GM12874 (cell line): ENCODE data around the gene DPP7.

Experiments
- TF ChIP-seq, protein P1 (sequence below): IDR thresholded peaks from 2 replicates; pipeline ENCODE4 v1.5.1; 2011; ENCODE audit warnings: low read depth, mild to moderate bottlenecking, control low read depth, low read length, moderate library complexity; ENCODE audit not compliant: insufficient read depth

DPP7 gene

DNA sequence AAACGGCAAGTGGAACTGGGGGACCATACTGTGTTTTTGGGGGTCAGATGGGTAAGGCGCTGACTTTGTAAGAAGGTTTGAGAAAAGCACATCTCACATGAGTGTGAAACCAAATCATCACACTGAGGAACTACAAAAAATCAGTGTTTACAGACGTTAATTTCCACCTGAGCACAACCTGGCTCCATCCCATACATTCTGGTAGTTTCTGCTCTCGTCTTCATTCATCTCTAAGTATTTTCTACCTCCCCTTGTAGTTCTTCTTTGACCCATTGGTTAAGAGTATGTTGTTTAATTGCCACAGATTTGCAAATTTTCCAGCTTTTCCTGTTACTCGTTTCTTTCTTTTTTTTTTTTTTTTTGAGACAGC lies 8.9 kb upstream of the DPP7 start:
- TF ChIP-seq, protein P1, sequence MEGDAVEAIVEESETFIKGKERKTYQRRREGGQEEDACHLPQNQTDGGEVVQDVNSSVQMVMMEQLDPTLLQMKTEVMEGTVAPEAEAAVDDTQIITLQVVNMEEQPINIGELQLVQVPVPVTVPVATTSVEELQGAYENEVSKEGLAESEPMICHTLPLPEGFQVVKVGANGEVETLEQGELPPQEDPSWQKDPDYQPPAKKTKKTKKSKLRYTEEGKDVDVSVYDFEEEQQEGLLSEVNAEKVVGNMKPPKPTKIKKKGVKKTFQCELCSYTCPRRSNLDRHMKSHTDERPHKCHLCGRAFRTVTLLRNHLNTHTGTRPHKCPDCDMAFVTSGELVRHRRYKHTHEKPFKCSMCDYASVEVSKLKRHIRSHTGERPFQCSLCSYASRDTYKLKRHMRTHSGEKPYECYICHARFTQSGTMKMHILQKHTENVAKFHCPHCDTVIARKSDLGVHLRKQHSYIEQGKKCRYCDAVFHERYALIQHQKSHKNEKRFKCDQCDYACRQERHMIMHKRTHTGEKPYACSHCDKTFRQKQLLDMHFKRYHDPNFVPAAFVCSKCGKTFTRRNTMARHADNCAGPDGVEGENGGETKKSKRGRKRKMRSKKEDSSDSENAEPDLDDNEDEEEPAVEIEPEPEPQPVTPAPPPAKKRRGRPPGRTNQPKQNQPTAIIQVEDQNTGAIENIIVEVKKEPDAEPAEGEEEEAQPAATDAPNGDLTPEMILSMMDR, result no peak

DNA sequence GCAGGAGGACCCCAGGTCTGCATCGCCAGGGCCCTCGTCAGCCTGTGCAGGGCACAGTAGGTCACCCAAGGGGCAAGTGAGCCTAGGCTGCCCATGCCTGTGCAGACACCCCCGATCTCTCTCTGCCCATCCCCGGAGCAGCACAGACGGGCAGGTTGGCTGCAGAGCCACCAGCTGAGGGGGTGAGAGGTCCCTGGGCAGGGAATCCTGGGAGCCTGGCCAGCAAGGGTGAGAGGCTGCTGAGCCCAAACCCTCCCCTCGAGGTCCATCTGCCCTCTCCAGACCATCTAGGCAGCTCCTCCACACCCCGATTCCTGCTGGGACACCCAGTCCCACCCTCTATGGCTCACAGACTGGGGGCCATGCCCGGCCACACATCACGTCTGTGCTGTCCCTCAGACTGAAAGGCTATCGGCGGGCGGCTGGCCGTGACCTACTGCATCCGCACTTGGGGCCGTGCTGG lies 2.8 kb upstream of the DPP7 start:
- TF ChIP-seq, protein P1, result no peak

DNA sequence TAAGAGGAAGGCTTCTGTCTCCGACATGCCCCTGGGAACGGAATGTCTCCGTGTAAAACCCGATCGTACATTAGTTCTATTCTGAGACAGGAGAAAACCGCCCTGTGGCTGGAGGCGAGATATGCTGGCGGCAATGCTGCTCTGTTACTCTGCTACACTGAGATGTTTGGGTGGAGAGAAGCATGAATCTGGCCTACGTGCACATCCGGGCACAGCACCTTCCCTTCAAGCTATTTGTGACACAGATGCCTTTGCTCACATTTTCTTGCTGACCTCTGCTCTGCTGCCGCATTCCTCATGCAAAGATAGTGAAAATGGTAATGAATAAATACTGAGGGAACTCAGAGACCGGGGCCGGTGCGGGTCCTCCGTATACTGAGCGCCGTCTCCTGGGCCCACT lies 2.2 kb upstream of the DPP7 start:
- TF ChIP-seq, protein P1, result no peak

DNA sequence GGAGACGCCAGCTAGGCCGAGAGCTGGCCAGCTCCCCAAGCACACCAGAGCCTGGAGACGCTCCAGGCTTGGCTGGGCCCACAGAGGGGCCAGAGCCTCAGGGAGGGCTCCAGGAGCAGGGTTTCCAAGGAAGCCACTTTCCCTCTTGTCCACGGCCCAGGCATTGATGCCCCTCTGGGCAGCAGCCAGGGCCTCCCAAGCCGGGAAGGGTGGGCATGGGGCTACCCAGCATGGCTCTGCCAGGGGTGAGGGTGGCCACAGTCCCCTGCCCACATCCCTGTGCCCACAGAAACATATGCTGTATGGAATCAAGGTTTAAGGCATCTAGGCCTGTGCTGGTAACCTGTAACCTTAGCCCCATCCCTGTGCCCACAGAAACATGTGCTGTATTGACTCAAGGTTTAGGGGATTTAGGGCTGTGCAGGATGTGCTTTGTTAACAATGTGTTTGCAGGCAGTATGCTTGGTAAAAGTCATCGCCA lies 1.5 kb upstream of the DPP7 start:
- TF ChIP-seq, protein P1, result no peak

DNA sequence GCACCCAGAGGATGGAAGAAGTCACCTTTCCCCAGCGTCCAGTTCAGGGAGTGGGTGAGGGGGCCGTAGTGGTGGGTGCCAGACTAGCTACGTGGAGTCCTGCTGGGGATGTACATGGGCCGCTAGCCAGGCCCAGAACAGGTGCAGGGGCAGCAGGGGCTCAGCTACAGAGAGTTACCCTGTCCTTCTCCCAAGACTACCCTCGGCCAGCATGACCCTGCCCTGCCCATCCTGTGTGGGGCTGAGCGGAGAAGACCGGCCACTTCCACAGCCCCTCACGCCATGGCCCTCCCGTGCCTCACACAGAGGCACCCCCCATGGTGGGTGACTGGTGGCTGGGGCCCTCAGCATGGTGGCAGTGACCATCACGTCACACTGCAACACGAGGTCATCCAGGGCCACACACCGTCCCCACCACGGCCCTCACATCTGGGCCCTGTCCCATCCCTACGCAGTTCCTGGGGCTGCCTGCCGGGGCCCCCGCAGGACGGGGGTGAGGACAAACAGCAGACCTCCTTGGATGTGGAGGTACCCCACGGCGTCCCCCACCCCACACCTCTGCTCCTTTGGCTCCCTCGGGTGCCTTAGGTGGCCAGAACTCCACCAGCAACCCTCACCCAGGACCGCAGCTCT lies 977 bp upstream of the DPP7 start:
- TF ChIP-seq, protein P1, result no peak

DNA sequence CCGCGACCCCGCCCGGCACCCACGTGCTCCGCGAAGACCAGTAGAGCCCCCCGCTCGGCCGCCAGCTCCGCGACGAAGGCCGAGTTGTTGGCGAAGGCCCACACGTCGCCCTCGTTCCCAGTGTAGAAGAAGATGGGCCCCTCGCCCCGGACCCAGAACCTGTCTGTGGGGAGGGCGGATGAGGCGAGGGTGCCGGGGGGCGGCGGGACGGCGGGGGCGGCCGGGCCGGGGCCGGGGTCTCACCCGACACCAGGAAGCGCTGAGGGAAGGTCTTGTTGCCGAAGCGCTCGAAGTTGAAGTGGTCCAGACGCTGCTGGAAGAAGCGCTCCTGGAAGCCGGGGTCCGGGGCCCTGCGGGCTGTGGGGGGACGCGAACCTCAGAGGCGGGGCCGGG lies 317 bp downstream of the DPP7 start:
- TF ChIP-seq, protein P1, result no peak

DNA sequence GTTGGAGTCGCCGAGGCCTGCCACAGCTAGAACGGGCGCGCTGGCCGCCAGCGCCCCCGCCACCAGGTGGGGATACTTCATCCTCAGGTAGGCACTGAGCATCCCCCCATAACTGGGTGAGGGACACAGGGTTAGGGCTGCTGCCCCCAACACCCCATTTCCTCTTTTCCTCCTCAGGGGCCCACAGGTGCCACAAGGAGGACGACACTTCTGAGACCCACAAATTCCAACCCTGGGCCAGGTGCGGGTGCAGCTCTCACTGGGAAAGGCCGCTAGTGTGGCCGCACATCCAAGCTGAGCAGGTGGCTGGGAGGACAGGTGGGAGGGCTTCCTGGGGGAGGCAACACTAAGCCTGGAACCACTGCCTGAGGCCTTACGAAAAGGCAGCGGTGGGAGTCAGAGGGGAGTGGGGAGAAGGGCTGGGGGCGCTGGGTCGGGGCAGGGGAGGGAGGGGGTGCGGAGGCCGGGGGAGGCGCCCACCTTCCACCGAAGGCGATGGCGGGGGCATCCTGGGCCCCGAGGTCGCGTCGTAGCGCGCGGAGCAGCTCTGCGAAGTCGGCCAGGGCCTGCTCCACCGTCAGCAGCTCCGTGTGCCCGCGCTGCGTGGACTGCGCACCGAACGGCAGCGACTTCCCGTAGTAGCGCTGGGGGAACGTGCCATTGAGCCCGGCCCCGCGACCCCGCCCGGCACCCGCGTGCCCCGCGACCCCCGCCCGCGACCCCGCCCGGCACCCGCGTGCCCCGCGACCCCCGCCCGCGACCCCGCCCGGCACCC lies 961 bp downstream of the DPP7 start:
- TF ChIP-seq, protein P1, result no peak
